Urothelium cell line (cell line): Measurements from ENCODE around the gene LBX1.

Experiments
- DNase-seq: peaks from one replicate; pipeline ENCODE4 v3.0.0; 2011; ENCODE audit warnings: low spot score, mixed read lengths
- FAIRE-seq: peaks from 2 replicates; lab custom pipeline; 2011; peaks lifted over from hg19 to GRCh38; lab: Jason Lieb, UNC

LBX1 gene

GRCh38 chr10:101244321-101245050, 15.2 kb upstream of the LBX1 start:
- FAIRE-seq = no peak
- peak; percentile 34 for DNase-seq

- DNase-seq (no peak), FAIRE-seq (no peak)
Measured at GRCh38 chr10:101241840-101242707, 12.8 kb upstream of the LBX1 start.

- no peak for FAIRE-seq
Measured at GRCh38 chr10:101238732-101239105, 9.5 kb upstream of the LBX1 start.

GRCh38 chr10:101237982-101238731, 8.9 kb upstream of the LBX1 start:
- FAIRE-seq = no peak

More at GRCh38 chr10:101238732-101239105, 9.5 kb upstream of the LBX1 start:
- no peak for DNase-seq

GRCh38 chr10:101237081-101237981, 8.1 kb upstream of the LBX1 start:
- DNase-seq = no peak
- no peak for FAIRE-seq

More at GRCh38 chr10:101237982-101238731, 8.9 kb upstream of the LBX1 start:
- no peak for DNase-seq

GRCh38 chr10:101236376-101237080, 7.3 kb upstream of the LBX1 start:
- FAIRE-seq = no peak

GRCh38 chr10:101235766-101236165, 6.5 kb upstream of the LBX1 start:
- FAIRE-seq (no peak), DNase-seq (no peak)

More at GRCh38 chr10:101236376-101237080, 7.3 kb upstream of the LBX1 start:
- DNase-seq = no peak

- no peak for DNase-seq
- FAIRE-seq = no peak
Measured at GRCh38 chr10:101234333-101234732, 5.1 kb upstream of the LBX1 start.

GRCh38 chr10:101233863-101234262, 4.6 kb upstream of the LBX1 start:
- DNase-seq (no peak), FAIRE-seq (no peak)

- DNase-seq = no peak
- no peak for FAIRE-seq
Measured at GRCh38 chr10:101233443-101233842, 4.2 kb upstream of the LBX1 start.

- FAIRE-seq = no peak
- DNase-seq = no peak
Measured at GRCh38 chr10:101231912-101232689, 2.8 kb upstream of the LBX1 start.

GRCh38 chr10:101231092-101231491, 1.8 kb upstream of the LBX1 start:
- no peak for FAIRE-seq
- DNase-seq = no peak

GRCh38 chr10:101230183-101230917, 1.1 kb upstream of the LBX1 start:
- DNase-seq = no peak
- no peak for FAIRE-seq

- DNase-seq = peak; percentile 36
Measured at GRCh38 chr10:101228966-101229265, 347 bp downstream of the LBX1 start.

GRCh38 chr10:101228153-101228965, 904 bp downstream of the LBX1 start:
- DNase-seq (no peak), FAIRE-seq (no peak)

More at GRCh38 chr10:101228966-101229265, 347 bp downstream of the LBX1 start:
- FAIRE-seq = no peak

GRCh38 chr10:101227429-101228152, 1.7 kb downstream of the LBX1 start:
- FAIRE-seq = no peak
- no peak for DNase-seq
